NCI-H510A treated with DMSO at 0.1 percent for 48 hours (cell line): Measurements from ENCODE around the gene MIB2.
"Not testable (repeated sequence)": the region's sequence is repeated elsewhere in the genome, so short reads cannot be mapped to it uniquely, and the experiment has no call there.

Source experiments
- DNase-seq: peaks from one replicate; lab custom pipeline; 2025; lab: John Stamatoyannopoulos, UW

The MIB2 gene

GRCh38 chr1:1648265-1648664, 33.0 kb downstream of the MIB2 start:
- not testable (repeated sequence) for DNase-seq

DNA sequence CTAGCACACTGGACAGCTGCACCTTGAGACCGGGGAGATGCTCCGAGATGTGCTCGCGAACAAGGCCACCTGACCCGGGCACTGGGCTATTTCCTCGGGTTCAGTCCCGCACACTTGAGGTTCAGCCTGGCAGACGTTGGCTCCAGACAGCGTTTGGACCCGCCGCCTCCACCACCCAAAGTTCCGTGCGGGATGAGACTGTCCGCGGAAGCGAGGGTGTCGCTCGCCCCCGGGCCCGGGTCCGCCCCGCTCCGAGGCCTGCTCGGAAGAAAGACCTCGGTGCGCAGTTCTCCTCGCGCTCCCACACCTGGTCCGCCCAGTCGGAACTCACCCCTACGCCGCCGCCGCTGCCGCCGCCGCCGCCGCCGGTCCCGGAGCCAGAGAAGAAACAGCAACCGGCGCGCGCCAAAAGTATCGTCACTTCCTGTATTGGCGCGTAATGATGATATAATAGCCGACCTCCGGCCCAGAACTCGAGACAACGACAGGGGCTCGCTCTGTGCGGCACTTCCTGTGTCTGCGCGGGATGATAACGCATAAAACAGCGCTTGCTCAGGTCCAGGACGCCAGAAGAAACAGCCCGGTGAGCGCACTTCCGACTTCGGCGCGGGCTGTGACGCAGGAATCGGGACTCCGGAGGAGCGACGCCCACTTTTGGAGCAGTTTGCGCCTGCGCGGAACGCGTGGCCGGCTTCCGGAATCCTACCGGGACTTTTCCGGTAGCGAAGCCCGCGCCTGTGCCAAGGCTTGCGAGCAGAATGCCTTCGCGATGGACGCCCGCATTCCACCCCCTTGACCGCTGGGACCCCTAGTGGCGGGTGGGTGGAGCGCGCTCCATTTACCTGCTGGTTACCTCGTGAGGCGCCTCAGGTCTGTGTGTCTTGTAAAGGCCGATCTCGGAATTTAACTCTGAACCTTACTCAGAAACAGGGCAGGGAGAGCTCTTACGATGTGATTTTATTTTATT, 43.6 kb downstream of the MIB2 start, which contains the start of gene CDK11B:
Gene CDK11B (minus strand): TSS at position 422 of the 967 bp plus-strand sequence. CDS start 1,519 bp downstream, outside the sequence.
- DNase-seq, result peak; percentile 99

DNA sequence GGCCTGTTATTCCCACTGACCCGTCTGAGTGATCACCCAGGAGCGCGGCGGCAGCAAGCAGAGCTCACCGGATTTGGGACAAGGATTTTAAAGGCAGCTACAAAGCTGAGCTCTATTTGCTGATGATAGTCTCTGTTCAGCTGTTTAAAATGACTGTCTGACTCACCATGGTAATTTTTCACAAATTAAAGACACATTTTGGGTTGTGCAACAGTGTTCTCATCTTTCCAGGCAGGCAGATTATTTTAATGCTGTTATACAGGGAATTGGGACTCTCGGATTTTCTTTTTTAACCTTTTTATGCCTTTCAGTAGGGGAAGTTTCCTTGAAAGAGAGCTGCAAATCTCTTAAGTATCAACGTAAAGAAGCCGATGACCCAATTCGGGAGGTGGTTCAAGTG, 47.1 kb downstream of the MIB2 start:
- not testable (repeated sequence) for DNase-seq

DNA sequence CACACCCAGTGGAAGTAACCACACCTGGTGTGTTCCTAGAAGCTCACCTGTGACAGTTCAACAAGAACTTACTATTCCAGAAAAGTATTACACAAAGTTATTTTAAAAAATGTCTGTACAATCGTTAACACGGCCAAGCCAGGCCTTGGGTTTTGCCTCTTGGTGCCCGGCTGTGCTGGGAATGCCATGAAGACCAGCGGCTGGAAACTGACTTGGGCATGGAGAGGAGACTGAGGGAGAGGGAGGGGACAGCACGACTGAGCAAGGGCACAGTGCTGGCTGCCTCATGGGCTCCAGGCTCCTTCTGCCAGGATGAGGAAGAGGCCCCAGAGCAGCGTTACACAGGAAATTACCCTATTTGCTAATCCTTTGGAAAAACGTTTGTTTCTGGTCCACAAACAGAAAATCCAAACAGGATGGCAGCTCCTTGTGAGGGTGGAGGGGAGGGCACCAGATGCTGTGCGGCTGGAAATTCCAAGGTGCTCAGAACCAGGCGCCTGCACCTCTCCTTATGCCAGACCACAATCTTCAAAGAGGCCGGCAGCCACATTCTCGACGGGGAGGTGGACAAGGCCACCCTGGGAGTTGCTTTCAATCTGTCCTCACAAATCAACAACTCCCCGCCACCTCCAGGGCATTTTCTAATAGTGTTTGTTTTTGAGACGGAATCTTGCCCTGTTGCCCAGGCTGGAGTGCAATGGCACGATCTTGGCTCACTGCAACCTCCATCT, 47.7 kb downstream of the MIB2 start:
- DNase-seq, result peak; percentile 39

- not testable (repeated sequence) for DNase-seq
Measured at GRCh38 chr1:1664318-1664717, 49.0 kb downstream of the MIB2 start.

DNA sequence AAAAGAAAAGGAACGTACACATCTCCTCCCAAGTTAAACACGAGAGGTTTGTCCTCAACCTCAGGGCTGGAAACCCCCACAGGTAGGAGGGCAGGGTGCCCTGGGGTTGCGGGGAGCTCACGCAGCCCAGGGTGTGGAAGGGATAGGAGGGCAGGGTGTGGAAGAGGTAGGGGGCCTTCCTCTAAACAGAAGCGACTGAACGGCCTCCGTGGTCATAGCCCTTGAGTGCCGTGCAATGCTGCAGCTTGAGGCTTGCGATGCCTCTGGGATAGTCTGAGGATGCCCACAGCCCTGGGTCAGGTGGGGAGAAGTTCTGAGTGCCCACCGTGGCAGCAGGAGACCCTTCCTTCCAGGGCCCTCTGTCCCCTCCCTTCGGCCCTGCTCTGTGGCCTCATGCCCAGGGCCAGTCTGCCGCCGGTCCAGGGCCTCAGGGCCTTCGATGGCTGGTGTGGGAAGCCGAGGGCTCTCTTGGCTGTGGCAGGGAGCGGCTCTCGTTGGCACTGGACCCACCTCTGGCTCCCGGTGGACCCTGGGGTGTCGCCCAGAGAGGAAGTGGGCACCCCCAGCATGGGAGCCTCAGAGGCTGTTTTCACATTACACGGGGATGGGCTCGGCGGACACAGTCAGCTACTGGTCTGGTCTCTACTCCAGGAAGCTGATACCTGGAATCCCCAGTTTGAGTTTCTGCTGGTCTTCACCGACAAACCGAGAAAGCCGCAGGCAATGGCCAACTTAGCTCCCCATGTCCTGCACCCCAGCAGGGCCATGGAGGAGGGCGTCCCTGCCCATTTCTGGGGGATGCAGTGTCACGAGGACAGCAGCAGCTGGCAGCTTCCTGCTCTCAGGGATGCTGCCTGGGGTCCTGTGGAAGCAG, 49.9 kb downstream of the MIB2 start:
- no peak for DNase-seq

- peak; percentile 24 for DNase-seq
Measured at GRCh38 chr1:1665815-1666251, 50.5 kb downstream of the MIB2 start.

- DNase-seq, result no peak
Measured at GRCh38 chr1:1666526-1666925, 51.2 kb downstream of the MIB2 start.

DNA sequence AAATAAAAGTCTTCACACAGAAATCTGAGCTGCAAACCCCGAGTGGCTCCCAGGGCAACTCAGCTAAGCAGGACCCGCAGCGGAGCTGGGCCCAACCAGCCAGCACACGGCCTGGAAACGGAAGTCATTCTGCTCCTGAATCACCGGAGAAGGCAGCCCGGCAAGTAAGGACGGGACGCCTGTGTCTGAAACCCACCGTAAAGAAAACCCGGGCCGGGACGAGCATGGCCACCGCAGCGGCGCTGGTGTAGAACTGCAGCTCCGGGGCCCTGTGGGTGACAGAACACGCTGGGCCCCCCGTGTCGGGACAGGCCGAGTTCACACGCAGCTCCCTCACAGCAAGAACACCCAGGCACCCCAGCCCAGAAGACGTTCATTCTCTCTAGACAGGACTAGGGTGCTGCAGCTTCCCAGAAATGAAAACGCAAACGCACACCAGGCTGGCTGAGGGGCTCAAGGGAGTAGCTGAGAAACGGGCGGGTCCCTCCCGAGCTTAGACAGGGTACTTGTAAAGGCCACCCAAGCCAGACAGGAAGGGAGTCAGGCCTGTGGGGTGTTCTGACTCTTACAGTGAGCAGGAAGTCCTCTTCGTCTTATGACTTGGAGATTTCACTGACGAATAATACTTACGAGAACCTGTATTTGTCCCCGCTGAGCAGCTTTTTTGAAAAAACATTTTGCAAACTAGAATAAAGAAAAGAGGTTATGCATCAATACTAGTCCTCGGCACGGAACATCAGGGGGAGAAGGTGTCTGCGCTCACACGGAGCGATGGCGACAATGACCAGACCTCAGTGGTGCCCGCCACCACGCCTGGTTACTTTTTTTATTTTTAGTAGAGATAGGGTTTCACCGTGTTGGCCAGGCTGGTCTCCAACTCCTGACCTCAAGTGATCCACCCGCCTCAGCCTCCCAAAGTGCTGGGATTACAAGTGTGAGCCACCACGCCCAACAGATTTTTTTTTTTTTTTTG, 54.5 kb downstream of the MIB2 start:
- DNase-seq, result no peak

GRCh38 chr1:1670866-1671265, 55.6 kb downstream of the MIB2 start:
- DNase-seq, result no peak

GRCh38 chr1:1671365-1672119, 56.2 kb downstream of the MIB2 start:
- no peak for DNase-seq

- DNase-seq, result no peak
Measured at GRCh38 chr1:1672181-1672965, 57.1 kb downstream of the MIB2 start.

DNA sequence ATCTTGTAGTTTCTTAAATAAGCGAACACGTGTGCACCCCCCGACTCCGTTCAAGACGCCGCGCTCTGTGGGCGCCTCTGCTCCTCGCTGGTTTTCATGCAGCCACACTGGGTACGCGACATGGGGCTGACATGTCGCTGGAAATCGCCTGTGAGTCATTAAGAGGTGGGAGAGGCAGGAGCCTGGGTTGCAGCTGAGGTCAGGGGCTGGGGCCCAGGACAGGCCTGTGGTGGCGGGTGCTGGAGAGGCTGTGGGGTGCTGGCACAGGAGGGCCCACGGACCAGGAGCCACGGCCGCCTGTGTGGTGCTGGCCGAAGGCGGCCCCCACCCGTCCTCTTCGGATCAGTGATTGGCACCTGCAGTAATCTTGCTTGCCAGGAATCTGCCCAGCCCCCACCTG, 59.5 kb downstream of the MIB2 start:
- not testable (repeated sequence) for DNase-seq

- not testable (repeated sequence) for DNase-seq
Measured at GRCh38 chr1:1675218-1675617, 59.9 kb downstream of the MIB2 start.

GRCh38 chr1:1676087-1676486, 60.8 kb downstream of the MIB2 start:
- not testable (repeated sequence) for DNase-seq

GRCh38 chr1:1677718-1678580, 62.6 kb downstream of the MIB2 start:
- no peak for DNase-seq

DNA sequence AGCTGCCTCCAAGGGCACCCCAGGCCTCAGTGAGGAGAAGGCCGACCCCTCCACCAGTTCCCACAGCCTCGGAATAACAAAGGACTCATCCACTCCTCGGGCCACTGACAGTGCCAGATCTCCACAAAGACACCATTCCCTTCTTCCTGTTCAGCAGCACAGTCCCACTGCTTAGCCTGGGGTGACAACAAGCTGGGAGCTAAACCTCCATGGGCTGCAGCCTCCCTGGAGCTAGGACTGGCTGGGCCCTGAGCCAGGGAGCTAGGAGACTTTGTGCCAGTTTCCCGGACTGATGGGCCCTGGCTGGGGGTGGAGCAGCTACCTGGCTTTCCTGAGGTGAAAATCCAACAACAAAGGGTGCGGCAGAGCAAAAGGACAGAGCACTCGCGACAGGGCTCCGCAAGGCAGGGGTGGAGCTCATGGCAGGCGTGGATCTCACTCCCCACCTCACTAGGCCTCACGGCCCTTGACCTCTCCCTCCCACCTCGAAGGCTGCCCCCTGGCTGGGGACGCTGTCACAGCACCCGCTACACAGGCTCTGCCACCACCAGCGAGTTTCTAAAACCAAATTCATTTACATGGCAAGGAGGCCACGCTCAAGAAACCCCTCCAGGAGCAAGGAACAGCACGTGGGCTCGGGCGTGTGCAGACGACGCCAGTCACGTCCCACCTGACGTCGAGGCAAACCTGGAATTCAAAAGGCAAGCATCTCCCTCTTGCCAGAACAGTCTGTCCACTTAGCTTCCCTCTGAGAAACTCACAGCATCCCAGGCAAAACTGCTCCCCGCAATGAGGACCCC, 63.5 kb downstream of the MIB2 start:
- no peak for DNase-seq
